ENCODE measurements around the gene PIGV.

GRCh38 chr1:26752519-26752918 lies 35.2 kb upstream of the PIGV start:
- no peak for TF ChIP-seq SUZ12 (IDR thresholded peaks at IDR 0.05)
- no peak for TF ChIP-seq ELF4 (IDR thresholded peaks at IDR 0.05)
- no peak for TF ChIP-seq LEF1 (IDR thresholded peaks at IDR 0.05; ENCODE audit: borderline replicate concordance)
- no peak for TF ChIP-seq CTBP1 (IDR thresholded peaks at IDR 0.05; ENCODE audit: borderline replicate concordance)
- TF ChIP-seq SP1 (IDR thresholded peaks at IDR 0.05) = no peak
- TF ChIP-seq NFRKB (IDR thresholded peaks at IDR 0.05) = no peak
